ENCODE results near the gene ERVK3-1. TPM values are rescaled to one million over a fixed set of nuclear protein-coding genes. Genes with fewer than 3 reads are reported as not detected.

Gene ERVK3-1
- total and polyA plus RNA-seq, 9 donors = 28.8 to 37.1 (median 31.8) TPM

GRCh38 chr19:58351558-58351878 lies 46.3 kb downstream of the ERVK3-1 start:
- no peak for DNase-seq
- WGBS (ENCODE audit: insufficient coverage) = 87% methylated on average over 6 of the region's 9 CpGs
- Histone ChIP-seq H3K4me1 (ENCODE audit: control insufficient read depth, insufficient read depth, low read length) (peaks cover 26% of the 10 kb centered on the region), H3K4me3 (ENCODE audit: low read length) (no peak overlapping the region), H3K27me3 (ENCODE audit: control insufficient read depth, insufficient read depth, low read length) (peaks cover 54% of the 10 kb centered on the region), H3K36me3 (ENCODE audit: control insufficient read depth, insufficient read depth, low read length) (peaks cover 3% of the 10 kb centered on the region), H3K9me3 (replicated peaks; ENCODE audit: control insufficient read depth, low read depth, low read length) (no peaks in the 10 kb centered on the region), H3K27ac (ENCODE audit: low read length) (no peak overlapping the region)

GRCh38 chr19:58351990-58352755 lies 47.0 kb downstream of the ERVK3-1 start:
- Histone ChIP-seq H3K36me3 (ENCODE audit: control insufficient read depth, insufficient read depth, low read length) (peaks cover 3% of the 10 kb centered on the region), H3K27me3 (ENCODE audit: control insufficient read depth, insufficient read depth, low read length) (peaks cover 54% of the 10 kb centered on the region), H3K9me3 (replicated peaks; ENCODE audit: control insufficient read depth, low read depth, low read length) (no peaks in the 10 kb centered on the region), H3K27ac (ENCODE audit: low read length) (no peak overlapping the region), H3K4me1 (ENCODE audit: control insufficient read depth, insufficient read depth, low read length) (peaks cover 20% of the 10 kb centered on the region), H3K4me3 (ENCODE audit: low read length) (no peak overlapping the region)
- DNase-seq = no peak
- 80% methylated on average over 19 of the region's 23 CpGs for WGBS (ENCODE audit: insufficient coverage)

GRCh38 chr19:58352760-58353671 lies 47.8 kb downstream of the ERVK3-1 start, which contains the start of gene A1BG:
A1BG (minus strand) TSS chr19:58353492; CDS start chr19:58353437, 55 bp downstream.
- WGBS (ENCODE audit: insufficient coverage) = 80% methylated on average over 20 of the region's 26 CpGs
- no peak for DNase-seq
- Histone ChIP-seq H3K27ac (ENCODE audit: low read length) (no peak within 1 kb of the TSS), H3K9me3 (replicated peaks; ENCODE audit: control insufficient read depth, low read depth, low read length) (no peaks in the 10 kb centered on the region), H3K27me3 (ENCODE audit: control insufficient read depth, insufficient read depth, low read length) (peaks cover 47% of the 10 kb centered on the region), H3K36me3 (ENCODE audit: control insufficient read depth, insufficient read depth, low read length) (peaks cover 3% of the 10 kb centered on the region), H3K4me1 (ENCODE audit: control insufficient read depth, insufficient read depth, low read length) (peaks cover 18% of the 10 kb centered on the region), H3K4me3 (ENCODE audit: low read length) (no peak within 1 kb of the TSS)

- DNase-seq = no peak
- Histone ChIP-seq H3K36me3 (ENCODE audit: control insufficient read depth, insufficient read depth, low read length) (peaks cover 3% of the 10 kb centered on the region), H3K9me3 (replicated peaks; ENCODE audit: control insufficient read depth, low read depth, low read length) (no peaks in the 10 kb centered on the region), H3K27me3 (ENCODE audit: control insufficient read depth, insufficient read depth, low read length) (peaks cover 44% of the 10 kb centered on the region), H3K4me1 (ENCODE audit: control insufficient read depth, insufficient read depth, low read length) (peaks cover 18% of the 10 kb centered on the region), H3K4me3 (ENCODE audit: low read length) (no peak overlapping the region), H3K27ac (ENCODE audit: low read length) (no peak overlapping the region)
- WGBS (ENCODE audit: insufficient coverage) = 68% methylated on average over 8 of the region's 15 CpGs
Measured at GRCh38 chr19:58353717-58354477, 48.7 kb downstream of the ERVK3-1 start.

- Histone ChIP-seq H3K4me1 (ENCODE audit: control insufficient read depth, insufficient read depth, low read length) (peaks cover 18% of the 10 kb centered on the region), H3K27me3 (ENCODE audit: control insufficient read depth, insufficient read depth, low read length) (peaks cover 38% of the 10 kb centered on the region), H3K36me3 (ENCODE audit: control insufficient read depth, insufficient read depth, low read length) (peaks cover 3% of the 10 kb centered on the region), H3K4me3 (ENCODE audit: low read length) (no peak overlapping the region), H3K9me3 (replicated peaks; ENCODE audit: control insufficient read depth, low read depth, low read length) (no peaks in the 10 kb centered on the region), H3K27ac (ENCODE audit: low read length) (no peak overlapping the region)
- 80% methylated on average over 6 of the region's 6 CpGs for WGBS (ENCODE audit: insufficient coverage)
- no peak for DNase-seq
Measured at GRCh38 chr19:58354478-58355030, 49.4 kb downstream of the ERVK3-1 start.

- no peak for DNase-seq
- peaks cover 3% of the 10 kb centered on the region for H3K36me3 ChIP-seq (ENCODE audit: control insufficient read depth, insufficient read depth, low read length)
- 91% methylated on average over 9 of the region's 10 CpGs for WGBS (ENCODE audit: insufficient coverage)
- peaks cover 12% of the 10 kb centered on the region for H3K4me1 ChIP-seq (ENCODE audit: control insufficient read depth, insufficient read depth, low read length)
- H3K9me3 ChIP-seq (replicated peaks; ENCODE audit: control insufficient read depth, low read depth, low read length) = no peaks in the 10 kb centered on the region
- no peak overlapping the region for H3K27ac ChIP-seq (ENCODE audit: low read length)
- no peak overlapping the region for H3K4me3 ChIP-seq (ENCODE audit: low read length)
- H3K27me3 ChIP-seq (ENCODE audit: control insufficient read depth, insufficient read depth, low read length) = peaks cover 30% of the 10 kb centered on the region
Measured at GRCh38 chr19:58355215-58355796, 50.1 kb downstream of the ERVK3-1 start.

GRCh38 chr19:58355908-58356765 lies 51.0 kb downstream of the ERVK3-1 start:
- Histone ChIP-seq H3K36me3 (ENCODE audit: control insufficient read depth, insufficient read depth, low read length) (peaks cover 3% of the 10 kb centered on the region), H3K27ac (ENCODE audit: low read length) (no peak overlapping the region), H3K4me1 (ENCODE audit: control insufficient read depth, insufficient read depth, low read length) (peaks cover 9% of the 10 kb centered on the region), H3K9me3 (replicated peaks; ENCODE audit: control insufficient read depth, low read depth, low read length) (no peaks in the 10 kb centered on the region), H3K27me3 (ENCODE audit: control insufficient read depth, insufficient read depth, low read length) (peaks cover 22% of the 10 kb centered on the region), H3K4me3 (ENCODE audit: low read length) (peak overlapping the region; percentile 10)
- WGBS (ENCODE audit: insufficient coverage) = 15% methylated on average over 94 of the region's 94 CpGs
- no peak for DNase-seq

- peaks cover 3% of the 10 kb centered on the region for H3K36me3 ChIP-seq (ENCODE audit: control insufficient read depth, insufficient read depth, low read length)
- H3K27me3 ChIP-seq (ENCODE audit: control insufficient read depth, insufficient read depth, low read length) = peaks cover 18% of the 10 kb centered on the region
- 21% methylated on average over 75 of the region's 75 CpGs for WGBS (ENCODE audit: insufficient coverage)
- no peak overlapping the region for H3K27ac ChIP-seq (ENCODE audit: low read length)
- peak; percentile 57 for DNase-seq
- peaks cover 17% of the 10 kb centered on the region for H3K4me1 ChIP-seq (ENCODE audit: control insufficient read depth, insufficient read depth, low read length)
- no peak overlapping the region for H3K4me3 ChIP-seq (ENCODE audit: low read length)
- H3K9me3 ChIP-seq (replicated peaks; ENCODE audit: control insufficient read depth, low read depth, low read length) = no peaks in the 10 kb centered on the region
Measured at GRCh38 chr19:58356766-58357480, 51.7 kb downstream of the ERVK3-1 start.

All from muscle of leg (tissue), 11 donors.